GM12864 (cell line): ENCODE results near the gene CYP2S1.

Experiments
- DNase-seq: peaks from one replicate; pipeline ENCODE4 v3.0.0-alpha.2; 2011; ENCODE audit warnings: low read depth
- H3K4me3 ChIP-seq: 2 replicates; pipeline ENCODE4 v1.5.1; 2011; ENCODE audit warnings: mild to moderate bottlenecking, low read depth, low read length, control low read depth
- CTCF ChIP-seq: IDR thresholded peaks from 2 replicates; pipeline ENCODE4 v1.5.1; 2011; ENCODE audit warnings: low read depth, mild to moderate bottlenecking, moderate library complexity, low read length, control low read depth, inconsistent platforms; ENCODE audit errors: missing control alignments

CYP2S1 gene

GRCh38 chr19:41238244-41238643 lies 45.2 kb downstream of the CYP2S1 start:
- no peak overlapping the region for H3K4me3 ChIP-seq
- no peak for DNase-seq
- TF ChIP-seq CTCF: no peak

- no peak for DNase-seq
- no peak overlapping the region for H3K4me3 ChIP-seq
- TF ChIP-seq CTCF: no peak
Observed at GRCh38 chr19:41239363-41239762, 46.3 kb downstream of the CYP2S1 start.

- TF ChIP-seq CTCF: no peak
- no peak for DNase-seq
- H3K4me3 ChIP-seq: no peak overlapping the region
Observed at GRCh38 chr19:41239961-41240574, 47.0 kb downstream of the CYP2S1 start.

GRCh38 chr19:41241859-41242258 lies 48.8 kb downstream of the CYP2S1 start:
- DNase-seq: no peak
- no peak overlapping the region for H3K4me3 ChIP-seq
- TF ChIP-seq CTCF: no peak

GRCh38 chr19:41244117-41244516 lies 51.1 kb downstream of the CYP2S1 start:
- DNase-seq: no peak
- TF ChIP-seq CTCF: no peak
- H3K4me3 ChIP-seq: no peak overlapping the region

- no peak for TF ChIP-seq CTCF
- no peak overlapping the region for H3K4me3 ChIP-seq
Observed at GRCh38 chr19:41245843-41246242, 52.8 kb downstream of the CYP2S1 start.

GRCh38 chr19:41248895-41249294 lies 55.9 kb downstream of the CYP2S1 start:
- H3K4me3 ChIP-seq: no peak overlapping the region
- TF ChIP-seq CTCF: no peak
- DNase-seq: no peak

More at GRCh38 chr19:41245843-41246242, 52.8 kb downstream of the CYP2S1 start:
- no peak for DNase-seq
